DOHH2 (cell line): ENCODE measurements around the gene ANXA1.

Experiments used
- H3F3A ChIP-seq: fragments of 200-600 bp; sonication (generic), shearing (Covaris generic); 2 replicates; pipeline ENCODE4 v1.6.0; 2016; ENCODE audit warnings: antibody characterized with exemption, mild to moderate bottlenecking; ENCODE audit not compliant: control insufficient read depth, insufficient read depth
- H3K27ac ChIP-seq: fragments of 200-600 bp; sonication (generic); 2 replicates; pipeline ENCODE4 v1.5.1; 2014; ENCODE audit warnings: low read depth, mild to moderate bottlenecking, low read length, moderate library complexity
- H3K27me3 ChIP-seq: fragments of 200-600 bp; sonication (generic); 2 replicates; pipeline ENCODE4 v1.6.1; 2014; ENCODE audit warnings: mild to moderate bottlenecking, low read length, mixed read lengths; ENCODE audit not compliant: control insufficient read depth
- H3K36me3 ChIP-seq: fragments of 200-600 bp; sonication (generic); 2 replicates; pipeline ENCODE4 v1.6.1; 2014; ENCODE audit warnings: mild to moderate bottlenecking, low read length, moderate library complexity, mixed read lengths; ENCODE audit not compliant: control insufficient read depth
- H3K4me1 ChIP-seq: fragments of 200-600 bp; sonication (generic); 2 replicates; pipeline ENCODE4 v1.6.1; 2014; ENCODE audit warnings: mild to moderate bottlenecking, low read length, mixed read lengths; ENCODE audit not compliant: control insufficient read depth
- H3K4me2 ChIP-seq: fragments of 200-600 bp; sonication (generic); 2 replicates; pipeline ENCODE4 v1.6.0; 2014; ENCODE audit warnings: mild to moderate bottlenecking, low read length, moderate library complexity
- H3K4me3 ChIP-seq: fragments of 200-600 bp; sonication (generic); 2 replicates; pipeline ENCODE4 v1.5.1; 2014; ENCODE audit warnings: mild to moderate bottlenecking, low read length, mixed read lengths
- H3K79me2 ChIP-seq: fragments of 200-600 bp; sonication (generic); 2 replicates; pipeline ENCODE4 v1.6.1; 2014; ENCODE audit warnings: mild to moderate bottlenecking, low read length, mixed read lengths; ENCODE audit not compliant: control insufficient read depth
- H3K9me2 ChIP-seq: fragments of 200-600 bp; sonication (generic); replicated peaks from 2 replicates; pipeline ENCODE4 v1.6.1; 2014; ENCODE audit warnings: mild to moderate bottlenecking, low read length, mixed read lengths; ENCODE audit not compliant: control insufficient read depth
- H3K9me3 ChIP-seq: fragments of 200-600 bp; sonication (generic); 2 replicates; pipeline ENCODE4 v1.6.1; 2014; ENCODE audit warnings: antibody characterized with exemption, low read length, mixed read lengths; ENCODE audit not compliant: control insufficient read depth, insufficient read depth
- H4K20me1 ChIP-seq: fragments of 200-600 bp; sonication (generic); 2 replicates; pipeline ENCODE4 v1.6.0; 2014; ENCODE audit warnings: low read depth, mild to moderate bottlenecking, antibody characterized with exemption, low read length, moderate library complexity; ENCODE audit not compliant: control insufficient read depth, insufficient read depth
- CTCF ChIP-seq: fragments of 200-600 bp; sonication (generic); IDR thresholded peaks from one replicate; pipeline ENCODE4 v1.5.1; 2014; ENCODE audit warnings: antibody characterized with exemption, mild to moderate bottlenecking, low read depth, low read length; ENCODE audit not compliant: poor library complexity, severe bottlenecking
- EZH2phosphoT487 ChIP-seq: fragments of 200-600 bp; sonication (generic); IDR thresholded peaks from 2 replicates; pipeline ENCODE4 v1.6.1; 2017; ENCODE audit warnings: borderline replicate concordance, mild to moderate bottlenecking, antibody characterized with exemption, low read length, moderate library complexity, mixed read lengths

ANXA1 gene

GRCh38 chr9:73116031-73116430, 35.6 kb upstream of the ANXA1 start:
- Histone ChIP-seq H3K9me3 (no peaks in the 10 kb centered on the region), H3K4me1 (no peaks in the 10 kb centered on the region), H3K4me2 (no peak overlapping the region), H3K4me3 (no peak overlapping the region), H3K27me3 (no peaks in the 10 kb centered on the region), H3F3A (no peaks in the 10 kb centered on the region), H4K20me1 (no peaks in the 10 kb centered on the region), H3K79me2 (no peaks in the 10 kb centered on the region), H3K36me3 (no peaks in the 10 kb centered on the region), H3K27ac (no peak overlapping the region), H3K9me2 (no peaks in the 10 kb centered on the region)
- TF ChIP-seq CTCF (no peak), EZH2phosphoT487 (no peak)

- no peaks in the 10 kb centered on the region for H3K79me2 ChIP-seq
- no peak overlapping the region for H3K4me2 ChIP-seq
- no peak for TF ChIP-seq EZH2phosphoT487
- H3K27ac ChIP-seq = no peak overlapping the region
- no peaks in the 10 kb centered on the region for H3K27me3 ChIP-seq
- H3F3A ChIP-seq = no peaks in the 10 kb centered on the region
- no peak overlapping the region for H3K4me3 ChIP-seq
- H3K4me1 ChIP-seq = no peaks in the 10 kb centered on the region
- H4K20me1 ChIP-seq = no peaks in the 10 kb centered on the region
- no peaks in the 10 kb centered on the region for H3K9me3 ChIP-seq
- H3K36me3 ChIP-seq = no peaks in the 10 kb centered on the region
- no peaks in the 10 kb centered on the region for H3K9me2 ChIP-seq
Measured at GRCh38 chr9:73116880-73117279, 34.8 kb upstream of the ANXA1 start.

GRCh38 chr9:73118286-73118685, 33.4 kb upstream of the ANXA1 start:
- TF ChIP-seq CTCF = no peak
- no peak for TF ChIP-seq EZH2phosphoT487
- H3K4me2 ChIP-seq = no peak overlapping the region
- no peak overlapping the region for H3K27ac ChIP-seq

GRCh38 chr9:73118898-73119554, 32.6 kb upstream of the ANXA1 start:
- H3K9me2 ChIP-seq = no peaks in the 10 kb centered on the region
- no peaks in the 10 kb centered on the region for H3K79me2 ChIP-seq
- TF ChIP-seq EZH2phosphoT487 (no peak), CTCF (no peak)
- no peaks in the 10 kb centered on the region for H3K4me1 ChIP-seq
- H3F3A ChIP-seq = no peaks in the 10 kb centered on the region
- H3K36me3 ChIP-seq = no peaks in the 10 kb centered on the region
- no peaks in the 10 kb centered on the region for H3K9me3 ChIP-seq
- no peaks in the 10 kb centered on the region for H3K27me3 ChIP-seq
- no peak overlapping the region for H3K27ac ChIP-seq
- H3K4me2 ChIP-seq = no peak overlapping the region
- H4K20me1 ChIP-seq = no peaks in the 10 kb centered on the region
- no peak overlapping the region for H3K4me3 ChIP-seq

More at GRCh38 chr9:73118286-73118685, 33.4 kb upstream of the ANXA1 start:
- Histone ChIP-seq H3K9me2 (no peaks in the 10 kb centered on the region), H3K4me3 (no peak overlapping the region), H3F3A (no peaks in the 10 kb centered on the region), H3K27me3 (no peaks in the 10 kb centered on the region), H3K36me3 (no peaks in the 10 kb centered on the region), H4K20me1 (no peaks in the 10 kb centered on the region), H3K9me3 (no peaks in the 10 kb centered on the region), H3K79me2 (no peaks in the 10 kb centered on the region), H3K4me1 (no peaks in the 10 kb centered on the region)
